T-helper 17 cell (primary cell): ENCODE data around the gene PRKAG1. TPM values are rescaled to one million over a fixed set of nuclear protein-coding genes. Genes with fewer than 3 reads are reported as not detected.

ENCODE experiments used
- ATAC-seq: fragments of 150-1000 bp; cut with Tn5 transposase; 2 replicates; pipeline ENCODE4 v1.10.0; 2021; ENCODE audit warnings: mild to moderate bottlenecking, moderate library complexity
- DNase-seq, 3 donors: peaks; one replicate each; pipeline versions ENCODE4 v3.0.0 to v3.0.0-alpha.2; 2020 to 2021
- H3K9me3 ChIP-seq: one replicate; pipeline ENCODE4 v1.7.0; 2013; ENCODE audit warnings: low read length, mild to moderate bottlenecking; ENCODE audit not compliant: control insufficient read depth, poor library complexity, severe bottlenecking
- H3K27ac Mint-ChIP-seq: one replicate; pipeline ENCODE4 v1.8.0; 2022; ENCODE audit warnings: mild to moderate bottlenecking, moderate library complexity, mixed read lengths
- H3K27me3 Mint-ChIP-seq: one replicate; pipeline ENCODE4 v1.8.0; 2022; ENCODE audit warnings: mixed read lengths
- H3K36me3 Mint-ChIP-seq: one replicate; pipeline ENCODE4 v1.8.0; 2022; ENCODE audit warnings: low read depth, mixed read lengths
- H3K4me1 Mint-ChIP-seq: one replicate; pipeline ENCODE4 v1.8.0; 2022; ENCODE audit warnings: mild to moderate bottlenecking, mixed read lengths
- H3K4me3 Mint-ChIP-seq: one replicate; pipeline ENCODE4 v1.8.0; 2022; ENCODE audit warnings: mild to moderate bottlenecking, moderate library complexity, mixed read lengths
- total RNA-seq, 4 donors: library from RNA in 2 of 4; stranded (reverse) in 2 of 4; gene quantifications; one replicate each; pipeline ENCODE4 v1.2.3 and lab custom pipeline; 2022 to 2026

The PRKAG1 gene
- total RNA-seq, 2 donors from 2014 or later: 41.4 to 47.7 TPM

- Mint-ChIP-seq H3K4me3 (no peak overlapping the region), H3K27ac (peak overlapping the region; percentile 53), H3K36me3 (peaks cover 5% of the 10 kb centered on the region), H3K27me3 (peaks cover 50% of the 10 kb centered on the region), H3K4me1 (peaks cover 27% of the 10 kb centered on the region)
- no peaks in the 10 kb centered on the region for H3K9me3 ChIP-seq
- ATAC-seq (no peak), DNase-seq (no peak)
These were observed 31.8 kb downstream of the PRKAG1 start for GRCh38 chr12:48986720-48987291.

DNA sequence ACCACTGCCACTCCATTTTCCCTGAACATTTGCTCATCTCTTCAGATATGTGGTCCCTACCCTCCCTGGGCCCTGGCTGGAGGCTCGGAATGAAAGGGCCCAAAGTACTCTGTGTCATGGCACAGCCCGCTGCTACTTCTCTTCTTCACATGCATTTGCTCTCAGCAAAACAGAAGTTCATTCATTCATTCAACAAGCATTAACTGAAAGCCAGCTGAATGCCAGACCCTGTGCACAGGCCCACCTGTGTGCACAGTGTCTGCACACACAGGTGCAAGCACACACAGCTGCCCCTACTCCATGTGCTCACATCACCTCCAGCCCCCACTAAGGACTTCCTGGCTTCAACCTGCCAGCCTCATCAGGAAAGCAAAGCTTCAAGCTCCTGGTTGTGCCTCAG lies 32.7 kb downstream of the PRKAG1 start:
- no peaks in the 10 kb centered on the region for H3K9me3 ChIP-seq
- Mint-ChIP-seq H3K27me3 (peaks cover 51% of the 10 kb centered on the region), H3K4me1 (peaks cover 35% of the 10 kb centered on the region), H3K4me3 (no peak overlapping the region), H3K27ac (peak overlapping the region; percentile 63), H3K36me3 (peaks cover 7% of the 10 kb centered on the region)
- DNase-seq: no peak
- no peak for ATAC-seq

DNA sequence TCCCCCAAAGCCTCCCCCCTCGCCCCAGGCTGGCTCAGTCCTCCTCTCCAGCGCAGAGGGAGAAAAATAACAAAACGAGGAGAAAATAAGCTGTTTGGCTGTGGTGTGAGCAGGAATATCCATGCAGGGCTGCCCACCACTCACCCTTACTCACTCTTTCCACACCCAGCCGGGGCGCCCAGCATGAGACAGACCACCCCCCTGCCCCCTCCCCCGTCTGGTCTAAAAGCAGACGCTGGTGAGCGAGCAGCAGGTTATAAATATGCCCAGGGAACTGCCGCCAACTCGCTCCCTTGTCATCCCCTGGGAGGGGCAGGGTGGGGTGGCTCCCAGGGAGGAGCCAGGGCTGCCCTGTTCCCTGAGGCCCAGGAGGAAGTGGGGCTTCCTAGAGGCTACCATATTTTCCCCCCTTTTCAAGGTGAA lies 33.1 kb downstream of the PRKAG1 start:
- Mint-ChIP-seq H3K27me3 (peaks cover 47% of the 10 kb centered on the region), H3K27ac (peak overlapping the region; percentile 63), H3K4me1 (peaks cover 34% of the 10 kb centered on the region), H3K4me3 (no peak overlapping the region), H3K36me3 (peaks cover 6% of the 10 kb centered on the region)
- DNase-seq (no peak), ATAC-seq (no peak)
- H3K9me3 ChIP-seq: no peaks in the 10 kb centered on the region

- Mint-ChIP-seq H3K4me3 (peak overlapping the region; percentile 92), H3K36me3 (peaks cover 3% of the 10 kb centered on the region), H3K27ac (peak overlapping the region; percentile 92), H3K4me1 (peaks cover 36% of the 10 kb centered on the region), H3K27me3 (peaks cover 24% of the 10 kb centered on the region)
- no peaks in the 10 kb centered on the region for H3K9me3 ChIP-seq
- ATAC-seq (no peak), DNase-seq (no peak)
These were observed 36.0 kb downstream of the PRKAG1 start for GRCh38 chr12:48982397-48983080.

- H3K27me3 Mint-ChIP-seq: peaks cover 25% of the 10 kb centered on the region
- H3K27ac Mint-ChIP-seq: peak overlapping the region; percentile 92
- ATAC-seq: no peak
- peak overlapping the region; percentile 92 for H3K4me3 Mint-ChIP-seq
- H3K4me1 Mint-ChIP-seq: peaks cover 39% of the 10 kb centered on the region
- H3K9me3 ChIP-seq: no peaks in the 10 kb centered on the region
- DNase-seq: no peak
- peaks cover 3% of the 10 kb centered on the region for H3K36me3 Mint-ChIP-seq
These were observed 36.8 kb downstream of the PRKAG1 start for GRCh38 chr12:48981757-48982157.

- H3K9me3 ChIP-seq: no peaks in the 10 kb centered on the region
- H3K4me1 Mint-ChIP-seq: peaks cover 39% of the 10 kb centered on the region
- ATAC-seq (peak; percentile 52), DNase-seq (peak in 2 of 3 donors; percentile 47 to 51)
- H3K27ac Mint-ChIP-seq: peak overlapping the region; percentile 92
- H3K27me3 Mint-ChIP-seq: peaks cover 23% of the 10 kb centered on the region
- H3K4me3 Mint-ChIP-seq: peak overlapping the region; percentile 92
- peaks cover 3% of the 10 kb centered on the region for H3K36me3 Mint-ChIP-seq
These were observed 37.4 kb downstream of the PRKAG1 start for GRCh38 chr12:48980953-48981756.

- no peak for DNase-seq
- no peaks in the 10 kb centered on the region for H3K9me3 ChIP-seq
- H3K36me3 Mint-ChIP-seq: peaks cover 3% of the 10 kb centered on the region
- peak overlapping the region; percentile 92 for H3K27ac Mint-ChIP-seq
- peaks cover 19% of the 10 kb centered on the region for H3K27me3 Mint-ChIP-seq
- ATAC-seq: peak; percentile 12
- peak overlapping the region; percentile 92 for H3K4me3 Mint-ChIP-seq
- peaks cover 37% of the 10 kb centered on the region for H3K4me1 Mint-ChIP-seq
These were observed 38.1 kb downstream of the PRKAG1 start for GRCh38 chr12:48980389-48980952.

DNA sequence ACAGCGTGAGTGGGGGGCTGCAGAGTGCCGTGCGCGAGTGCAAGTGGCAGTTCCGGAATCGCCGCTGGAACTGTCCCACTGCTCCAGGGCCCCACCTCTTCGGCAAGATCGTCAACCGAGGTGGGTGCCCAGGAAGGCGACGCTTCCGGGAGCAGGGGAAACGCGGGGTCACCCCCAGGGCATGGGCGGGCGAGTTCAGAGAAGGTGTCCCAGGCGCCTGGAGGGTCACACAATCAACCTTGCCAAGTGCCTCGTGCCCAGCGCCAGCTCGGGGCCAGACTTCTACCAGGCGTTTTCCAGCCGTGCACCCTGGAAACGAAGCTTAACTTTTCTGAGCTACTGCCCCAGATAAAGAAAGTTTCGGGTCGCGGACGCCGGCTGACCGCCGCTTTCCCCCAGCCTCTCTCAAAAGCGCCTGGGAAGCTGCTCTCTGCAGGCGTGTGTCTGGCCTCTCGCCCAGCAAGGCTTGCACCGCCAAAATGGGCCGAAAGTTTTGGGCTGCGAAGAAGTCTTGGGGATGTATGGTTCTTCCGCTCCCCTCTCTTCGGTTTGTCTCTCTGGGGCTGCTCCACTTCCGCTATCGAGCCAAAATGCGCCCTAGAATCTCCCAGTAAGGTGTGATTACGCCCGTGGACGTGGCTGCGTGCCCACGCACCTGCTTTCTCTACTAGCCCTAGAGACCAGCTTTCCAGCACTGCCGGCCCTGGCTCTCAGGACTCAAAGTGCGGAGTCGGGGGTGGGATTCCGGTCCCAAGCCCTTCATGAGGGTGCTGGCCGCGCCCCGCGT lies 38.8 kb downstream of the PRKAG1 start:
- peak overlapping the region; percentile 92 for H3K27ac Mint-ChIP-seq
- peak overlapping the region; percentile 92 for H3K4me3 Mint-ChIP-seq
- ATAC-seq (peak; percentile 27), DNase-seq (peak in 1 of 3 donors; percentile 39)
- H3K36me3 Mint-ChIP-seq: peaks cover 4% of the 10 kb centered on the region
- peaks cover 37% of the 10 kb centered on the region for H3K4me1 Mint-ChIP-seq
- no peaks in the 10 kb centered on the region for H3K9me3 ChIP-seq
- peaks cover 24% of the 10 kb centered on the region for H3K27me3 Mint-ChIP-seq

DNA sequence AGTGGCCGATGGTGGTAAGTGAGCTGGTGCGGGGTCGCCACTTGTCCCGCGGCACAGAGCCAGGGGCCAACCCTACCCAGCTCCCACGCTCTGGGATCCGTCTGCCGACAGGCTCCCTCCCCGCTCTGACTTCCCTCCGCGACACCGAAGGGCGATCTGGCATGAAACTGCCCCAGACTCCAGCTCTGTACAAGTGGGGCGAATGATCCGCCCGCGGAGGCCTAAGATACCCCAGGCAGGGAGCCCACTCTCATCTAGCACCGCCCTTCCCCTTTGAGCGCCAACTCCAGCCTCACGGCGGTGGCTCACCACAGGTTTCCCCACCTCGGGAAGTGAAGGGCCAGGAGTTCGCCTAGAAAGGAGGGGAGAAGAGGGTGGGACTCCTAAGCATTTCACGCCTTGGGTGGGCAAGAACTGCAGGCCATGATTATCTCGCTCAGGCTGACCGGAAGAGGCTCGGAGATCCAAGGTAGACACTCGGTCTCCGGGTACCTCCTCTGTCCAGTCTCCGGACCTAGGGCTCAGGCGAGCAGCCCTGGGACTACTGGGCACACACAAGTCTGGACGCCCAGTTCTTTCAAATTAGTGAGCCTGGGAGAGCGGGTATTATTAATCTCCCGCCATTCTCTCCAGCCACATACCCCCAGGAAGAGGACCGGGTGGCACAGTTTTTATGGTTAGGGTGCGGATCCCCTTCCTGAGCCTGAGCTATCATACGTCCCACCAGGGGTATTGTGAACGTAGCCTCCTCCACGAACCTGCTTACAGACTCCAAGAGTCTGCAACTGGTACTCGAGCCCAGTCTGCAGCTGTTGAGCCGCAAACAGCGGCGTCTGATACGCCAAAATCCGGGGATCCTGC lies 39.6 kb downstream of the PRKAG1 start:
- Mint-ChIP-seq H3K4me3 (peak overlapping the region; percentile 92), H3K4me1 (peaks cover 41% of the 10 kb centered on the region), H3K27ac (peak overlapping the region; percentile 92), H3K27me3 (peaks cover 29% of the 10 kb centered on the region), H3K36me3 (peaks cover 8% of the 10 kb centered on the region)
- DNase-seq (no peak), ATAC-seq (peak; percentile 3)
- no peaks in the 10 kb centered on the region for H3K9me3 ChIP-seq

DNA sequence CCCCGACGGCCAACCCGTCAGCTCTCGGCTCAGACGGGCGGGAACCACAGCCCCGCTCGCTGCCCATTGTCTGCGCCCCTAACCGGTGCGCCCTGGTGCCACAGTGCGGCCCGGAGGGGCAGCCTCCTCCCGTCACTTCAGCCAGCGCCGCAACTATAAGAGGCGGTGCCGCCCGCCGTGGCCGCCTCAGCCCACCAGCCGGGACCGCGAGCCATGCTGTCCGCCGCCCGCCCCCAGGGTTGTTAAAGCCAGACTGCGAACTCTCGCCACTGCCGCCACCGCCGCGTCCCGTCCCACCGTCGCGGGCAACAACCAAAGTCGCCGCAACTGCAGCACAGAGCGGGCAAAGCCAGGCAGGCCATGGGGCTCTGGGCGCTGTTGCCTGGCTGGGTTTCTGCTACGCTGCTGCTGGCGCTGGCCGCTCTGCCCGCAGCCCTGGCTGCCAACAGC lies 40.3 kb downstream of the PRKAG1 start, which contains the start of gene WNT1:
WNT1 (plus strand) TSS at position 32 of the 450 bp plus-strand sequence; CDS start at position 361, 329 bp downstream.
- ATAC-seq: no peak
- Mint-ChIP-seq H3K4me3 (peak within 1 kb of the TSS; percentile 92), H3K4me1 (peaks cover 41% of the 10 kb centered on the region), H3K27ac (peak within 1 kb of the TSS; percentile 93), H3K36me3 (peaks cover 8% of the 10 kb centered on the region), H3K27me3 (peaks cover 30% of the 10 kb centered on the region)
- no peak for DNase-seq
- H3K9me3 ChIP-seq: no peaks in the 10 kb centered on the region

- peak overlapping the region; percentile 92 for H3K4me3 Mint-ChIP-seq
- DNase-seq: peak; percentile 81 to 88 (median 88)
- H3K4me1 Mint-ChIP-seq: peaks cover 41% of the 10 kb centered on the region
- ATAC-seq: peak; percentile 65
- peaks cover 8% of the 10 kb centered on the region for H3K36me3 Mint-ChIP-seq
- peak overlapping the region; percentile 93 for H3K27ac Mint-ChIP-seq
- H3K9me3 ChIP-seq: no peaks in the 10 kb centered on the region
- H3K27me3 Mint-ChIP-seq: peaks cover 34% of the 10 kb centered on the region
These were observed 41.0 kb downstream of the PRKAG1 start for GRCh38 chr12:48977290-48978281.
